PFSK-1 (cell line): ENCODE measurements around the gene SLC19A1.

Experiments used
- FOXP2 ChIP-seq: optimal IDR thresholded peaks from 2 replicates; pipeline ENCODE3; 2011; ENCODE audit warnings: borderline replicate concordance, control low read depth, inconsistent platforms; ENCODE audit not compliant: insufficient read depth; ENCODE audit errors: extremely low read length, extremely low read depth
- POLR2AphosphoS5 ChIP-seq: IDR thresholded peaks from 2 replicates; pipeline ENCODE4 v1.6.1; 2012; ENCODE audit warnings: low read depth, mild to moderate bottlenecking, control low read depth, low read length, moderate library complexity
- SIN3A ChIP-seq: IDR thresholded peaks from 2 replicates; pipeline ENCODE4 v1.6.1; 2012; ENCODE audit warnings: mild to moderate bottlenecking, low read length, moderate library complexity, borderline replicate concordance; ENCODE audit not compliant: insufficient read depth
- TAF1 ChIP-seq: IDR thresholded peaks from 2 replicates; pipeline ENCODE4 v1.6.1; 2012; ENCODE audit warnings: low read length, control low read depth, borderline replicate concordance; ENCODE audit not compliant: insufficient read depth
- TF ChIP-seq, protein P1 (sequence below), 2 experiments: IDR thresholded peaks; 2 replicates each; pipeline versions ENCODE4 v1.6.1 to v1.8.0; 2011 to 2012; ENCODE audit warnings: low read depth in 2 of 2, low read length in 2 of 2, control low read depth in 1 of 2, inconsistent platforms in 1 of 2, mild to moderate bottlenecking in 1 of 2, moderate library complexity in 1 of 2; ENCODE audit not compliant: insufficient read depth in 1 of 2

DNA sequence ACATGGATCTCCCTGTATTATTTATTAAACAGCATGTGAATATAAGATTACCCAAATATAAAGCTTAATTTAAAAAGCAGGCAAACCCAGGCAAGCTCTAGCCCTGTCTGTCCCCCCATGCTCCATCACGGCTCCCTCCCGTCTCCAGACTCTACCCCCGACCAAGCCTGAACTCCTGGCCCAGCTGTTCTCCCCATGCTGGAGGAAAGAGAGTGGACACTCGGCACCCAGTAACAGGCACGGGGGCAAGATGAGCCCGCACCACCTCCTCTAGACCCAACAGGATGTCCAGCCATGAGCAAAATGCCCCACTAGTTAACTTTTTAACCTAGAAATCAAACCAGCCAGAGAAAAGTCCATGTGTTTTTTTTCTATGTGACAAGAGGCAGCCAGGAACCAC, 19.3 kb downstream of the SLC19A1 start:
- TF ChIP-seq POLR2AphosphoS5 (no peak), TAF1 (no peak), SIN3A (no peak), FOXP2 (no peak)
- TF ChIP-seq, protein P1, sequence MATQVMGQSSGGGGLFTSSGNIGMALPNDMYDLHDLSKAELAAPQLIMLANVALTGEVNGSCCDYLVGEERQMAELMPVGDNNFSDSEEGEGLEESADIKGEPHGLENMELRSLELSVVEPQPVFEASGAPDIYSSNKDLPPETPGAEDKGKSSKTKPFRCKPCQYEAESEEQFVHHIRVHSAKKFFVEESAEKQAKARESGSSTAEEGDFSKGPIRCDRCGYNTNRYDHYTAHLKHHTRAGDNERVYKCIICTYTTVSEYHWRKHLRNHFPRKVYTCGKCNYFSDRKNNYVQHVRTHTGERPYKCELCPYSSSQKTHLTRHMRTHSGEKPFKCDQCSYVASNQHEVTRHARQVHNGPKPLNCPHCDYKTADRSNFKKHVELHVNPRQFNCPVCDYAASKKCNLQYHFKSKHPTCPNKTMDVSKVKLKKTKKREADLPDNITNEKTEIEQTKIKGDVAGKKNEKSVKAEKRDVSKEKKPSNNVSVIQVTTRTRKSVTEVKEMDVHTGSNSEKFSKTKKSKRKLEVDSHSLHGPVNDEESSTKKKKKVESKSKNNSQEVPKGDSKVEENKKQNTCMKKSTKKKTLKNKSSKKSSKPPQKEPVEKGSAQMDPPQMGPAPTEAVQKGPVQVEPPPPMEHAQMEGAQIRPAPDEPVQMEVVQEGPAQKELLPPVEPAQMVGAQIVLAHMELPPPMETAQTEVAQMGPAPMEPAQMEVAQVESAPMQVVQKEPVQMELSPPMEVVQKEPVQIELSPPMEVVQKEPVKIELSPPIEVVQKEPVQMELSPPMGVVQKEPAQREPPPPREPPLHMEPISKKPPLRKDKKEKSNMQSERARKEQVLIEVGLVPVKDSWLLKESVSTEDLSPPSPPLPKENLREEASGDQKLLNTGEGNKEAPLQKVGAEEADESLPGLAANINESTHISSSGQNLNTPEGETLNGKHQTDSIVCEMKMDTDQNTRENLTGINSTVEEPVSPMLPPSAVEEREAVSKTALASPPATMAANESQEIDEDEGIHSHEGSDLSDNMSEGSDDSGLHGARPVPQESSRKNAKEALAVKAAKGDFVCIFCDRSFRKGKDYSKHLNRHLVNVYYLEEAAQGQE (IDR thresholded peaks at IDR 0.05; ENCODE audit: insufficient read depth in 1 of 2, low read depth in 2 of 2, low read length in 2 of 2), result no peak
